ENCODE measurements around the gene EXOC3L2. TPM values are rescaled to one million over a fixed set of nuclear protein-coding genes. Genes with fewer than 3 reads are reported as not detected.

Gene EXOC3L2
- total RNA-seq (2022; extraction: Qiagen RNA extraction): 1.5 to 2.5 TPM (median 2.0 TPM) in 5 replicates

GRCh38 chr19:45245334-45245787 is at the start of gene EXOC3L2:
EXOC3L2 (minus strand) TSS chr19:45245407; CDS start chr19:45239045, 6,362 bp downstream.

GRCh38 chr19:45250832-45251451 is 5.7 kb upstream of the EXOC3L2 start, which contains the start of gene MARK4:
MARK4 (plus strand) TSS chr19:45251271; CDS start chr19:45251589, 318 bp downstream.

GRCh38 chr19:45178262-45179071 is 66.7 kb downstream of the EXOC3L2 start, which contains the start of gene BLOC1S3:
BLOC1S3 (plus strand) TSS chr19:45178784; CDS start chr19:45179297, 513 bp downstream.

GRCh38 chr19:45177817-45178261 is 67.4 kb downstream of the EXOC3L2 start, which contains the start of gene TRAPPC6A:
TRAPPC6A (minus strand) TSS chr19:45178237; CDS start chr19:45178218, 19 bp downstream.

Other genes with a start within 250 kb of the EXOC3L2 start
- 21.3 to 43.3 TPM (median 38.2 TPM) in 5 replicates for gene RELB, start 243.9 kb downstream of the EXOC3L2 start, total RNA-seq (2022; extraction: Qiagen RNA extraction)
- 55.9 to 67.9 TPM (median 66.7 TPM) in 5 replicates for gene CLASRP, start 206.4 kb downstream of the EXOC3L2 start, total RNA-seq (2022; extraction: Qiagen RNA extraction)
- gene ZNF296, start 168.9 kb downstream of the EXOC3L2 start, total RNA-seq (2022; extraction: Qiagen RNA extraction): 10.4 to 18.7 TPM (median 17.3 TPM) in 5 replicates
- 90.8 to 101 TPM (median 95.9 TPM) in 5 replicates for gene GEMIN7, start 166.1 kb downstream of the EXOC3L2 start, total RNA-seq (2022; extraction: Qiagen RNA extraction)
- 32.8 to 43.5 TPM (median 38.7 TPM) in 5 replicates for gene PPP1R37, start 152.2 kb downstream of the EXOC3L2 start, total RNA-seq (2022; extraction: Qiagen RNA extraction)
- gene NKPD1, start 84.4 kb downstream of the EXOC3L2 start, total RNA-seq (2022; extraction: Qiagen RNA extraction): 0.56 to 0.90 TPM (median 0.77 TPM) in 5 replicates
- gene TRAPPC6A, start 67.2 kb downstream of the EXOC3L2 start, total RNA-seq (2022; extraction: Qiagen RNA extraction): 37.4 to 50.6 TPM (median 40.1 TPM) in 5 replicates
- gene BLOC1S3, start 66.6 kb downstream of the EXOC3L2 start, total RNA-seq (2022; extraction: Qiagen RNA extraction): 25.7 to 31.9 TPM (median 29.7 TPM) in 5 replicates
- 6.7 to 12.7 TPM (median 8.1 TPM) in 5 replicates for gene MARK4, start 5.9 kb upstream of the EXOC3L2 start, total RNA-seq (2022; extraction: Qiagen RNA extraction)
- gene CKM, start 77.5 kb upstream of the EXOC3L2 start, total RNA-seq (2022; extraction: Qiagen RNA extraction): 0.05 TPM in 1 of 5 replicates, not detected in the others
- 0.69 to 1.4 TPM (median 0.89 TPM) in 5 replicates for gene KLC3, start 95.3 kb upstream of the EXOC3L2 start, total RNA-seq (2022; extraction: Qiagen RNA extraction)
- 11.1 to 13.3 TPM (median 12.3 TPM) in 5 replicates for gene ERCC2, start 125.2 kb upstream of the EXOC3L2 start, total RNA-seq (2022; extraction: Qiagen RNA extraction)
- gene PPP1R13L, start 159.7 kb upstream of the EXOC3L2 start, total RNA-seq (2022; extraction: Qiagen RNA extraction): 33.6 to 48.1 TPM (median 40.0 TPM) in 5 replicates
- gene POLR1G, start 161.2 kb upstream of the EXOC3L2 start, total RNA-seq (2022; extraction: Qiagen RNA extraction): 45.2 to 51.3 TPM (median 49.5 TPM) in 5 replicates
- 140 to 173 TPM (median 163 TPM) in 5 replicates for gene ERCC1, start 178.5 kb upstream of the EXOC3L2 start, total RNA-seq (2022; extraction: Qiagen RNA extraction)
- gene FOSB, start 222.6 kb upstream of the EXOC3L2 start, total RNA-seq (2022; extraction: Qiagen RNA extraction): 10.5 to 18.6 TPM (median 11.7 TPM) in 5 replicates